WTC11 (cell line): Measurements from ENCODE around the gene CAPSL. TPM values are rescaled to one million over a fixed set of nuclear protein-coding genes. Genes with fewer than 3 reads are reported as not detected.

Experiments
- ATAC-seq: fragments of 200-7000 bp; cut with Tn5 transposase; 2 replicates; pipeline ENCODE4 v1.10.0; 2021; ENCODE audit warnings: mild to moderate bottlenecking, moderate library complexity
- CTCF ChIA-PET: fragments of 300-600 bp; sonication (Branson Sonifier 250); formaldehyde crosslinking; loops from one replicate; lab custom pipeline; 2021; ENCODE audit warnings: antibody characterized with exemption; lab: Charles Lee
- POLR2A ChIA-PET: fragments of 350-600 bp; sonication (Branson Sonifier 250); formaldehyde crosslinking; loops from one replicate; lab custom pipeline; 2021; ENCODE audit warnings: antibody characterized with exemption; lab: Charles Lee
- DNase-seq: peaks from one replicate; pipeline ENCODE4 v3.0.0; 2021; ENCODE audit warnings: low spot score
- H3K27ac Mint-ChIP-seq: 2 replicates; pipeline ENCODE4 v1.8.0; 2021; ENCODE audit warnings: mixed read lengths
- H3K27me3 Mint-ChIP-seq: 2 replicates; pipeline ENCODE4 v1.8.0; 2021; ENCODE audit warnings: low read depth, mild to moderate bottlenecking, moderate library complexity, mixed read lengths
- H3K36me3 Mint-ChIP-seq: 2 replicates; pipeline ENCODE4 v1.8.0; 2021; ENCODE audit warnings: mixed read lengths
- H3K4me1 Mint-ChIP-seq: 2 replicates; pipeline ENCODE4 v1.8.0; 2022; ENCODE audit warnings: mixed read lengths
- H3K4me3 Mint-ChIP-seq: 2 replicates; pipeline ENCODE4 v1.8.0; 2021; ENCODE audit warnings: mild to moderate bottlenecking, moderate library complexity, mixed read lengths
- H3K9me3 Mint-ChIP-seq: 2 replicates; pipeline ENCODE4 v1.8.0; 2021; ENCODE audit warnings: mixed read lengths
- EMX1 ChIP-seq: fragments of 250-450 bp; sonication (Bioruptor Pico); IDR thresholded peaks from 2 replicates; pipeline ENCODE4 v1.8.0; 2021; ENCODE audit warnings: mild to moderate bottlenecking
- ESRRA ChIP-seq: sonication (generic); formaldehyde crosslinking; IDR thresholded peaks from 2 replicates; pipeline ENCODE4 v1.8.1; 2022; ENCODE audit warnings: mild to moderate bottlenecking, missing genetic modification reagents, borderline replicate concordance
- HMGXB4 ChIP-seq: sonication (generic); formaldehyde crosslinking; IDR thresholded peaks from 2 replicates; pipeline ENCODE4 v1.8.1; 2023; ENCODE audit warnings: mild to moderate bottlenecking, moderate library complexity, missing genetic modification reagents
- IRF1 ChIP-seq: sonication (generic); formaldehyde crosslinking; IDR thresholded peaks from 2 replicates; pipeline ENCODE4 v1.8.0; 2023; ENCODE audit warnings: missing genetic modification reagents
- MAX ChIP-seq: sonication (generic); formaldehyde crosslinking; IDR thresholded peaks from 2 replicates; pipeline ENCODE4 v1.8.0; 2022; ENCODE audit warnings: mild to moderate bottlenecking, missing genetic modification reagents
- MLX ChIP-seq: sonication (generic); formaldehyde crosslinking; IDR thresholded peaks from 2 replicates; pipeline ENCODE4 v1.8.1; 2023; ENCODE audit warnings: mild to moderate bottlenecking, missing genetic modification reagents, moderate library complexity
- NFATC4 ChIP-seq: fragments of 250-450 bp; sonication (Bioruptor Pico); IDR thresholded peaks from 2 replicates; pipeline ENCODE4 v1.9.0; 2021; ENCODE audit warnings: mild to moderate bottlenecking
- NR1H2 ChIP-seq: sonication (generic); formaldehyde crosslinking; IDR thresholded peaks from 2 replicates; pipeline ENCODE4 v1.9.0; 2021; ENCODE audit warnings: mild to moderate bottlenecking, moderate library complexity, missing genetic modification reagents
- PRDM15 ChIP-seq: sonication (generic); formaldehyde crosslinking; IDR thresholded peaks from 2 replicates; pipeline ENCODE4 v1.8.0; 2022; ENCODE audit warnings: missing genetic modification reagents
- PRRX2 ChIP-seq: fragments of 250-450 bp; sonication (Bioruptor Pico); IDR thresholded peaks from 2 replicates; pipeline ENCODE4 v1.8.0; 2021; ENCODE audit warnings: mild to moderate bottlenecking
- SMAD4 ChIP-seq: sonication (generic); formaldehyde crosslinking; IDR thresholded peaks from 2 replicates; pipeline ENCODE4 v1.8.0; 2022; ENCODE audit warnings: mild to moderate bottlenecking, missing genetic modification reagents
- TEAD4 ChIP-seq: sonication (generic); formaldehyde crosslinking; IDR thresholded peaks from 2 replicates; pipeline ENCODE4 v1.8.0; 2022; ENCODE audit warnings: mild to moderate bottlenecking, missing genetic modification reagents
- TP53 ChIP-seq: sonication (generic); formaldehyde crosslinking; IDR thresholded peaks from 2 replicates; pipeline ENCODE4 v1.8.1; 2023; ENCODE audit warnings: mild to moderate bottlenecking, missing genetic modification reagents
- USF2 ChIP-seq: sonication (generic); formaldehyde crosslinking; IDR thresholded peaks from 2 replicates; pipeline ENCODE4 v1.8.1; 2023; ENCODE audit warnings: mild to moderate bottlenecking, missing genetic modification reagents, moderate library complexity
- ZNF263 ChIP-seq: sonication (generic); formaldehyde crosslinking; IDR thresholded peaks from 2 replicates; pipeline ENCODE4 v1.8.1; 2022; ENCODE audit warnings: low read depth, mild to moderate bottlenecking, moderate library complexity, missing genetic modification reagents
- ZNF396 ChIP-seq: fragments of 250-450 bp; sonication (Bioruptor Pico); IDR thresholded peaks from 2 replicates; pipeline ENCODE4 v1.8.0; 2021; ENCODE audit warnings: mild to moderate bottlenecking, moderate library complexity, borderline replicate concordance
- ZNF532 ChIP-seq: fragments of 250-450 bp; sonication (Bioruptor Pico); IDR thresholded peaks from 2 replicates; pipeline ENCODE4 v1.9.0; 2021; ENCODE audit warnings: mild to moderate bottlenecking, borderline replicate concordance
- ZSCAN18 ChIP-seq: fragments of 250-450 bp; sonication (Bioruptor Pico); IDR thresholded peaks from 2 replicates; pipeline ENCODE4 v2.1.2; 2022; ENCODE audit warnings: mild to moderate bottlenecking, moderate library complexity
- total RNA-seq: library from RNA; stranded (reverse); gene quantifications from 3 replicates; pipeline ENCODE4 v1.2.3, GENCODE V29; 2021

The CAPSL gene
- total RNA-seq, 1 experiment from 2014 or later, result not detected

- TF ChIP-seq HMGXB4 (CRISPR knock-in tag), result no peak
Measured at GRCh38 chr5:35860686-35861085, 77.7 kb downstream of the CAPSL start (continued).

- Mint-ChIP-seq H3K27me3 (no peaks in the 10 kb centered on the region; the same call in 1 of the 2 replicates), H3K4me1 (peaks cover 37% of the 10 kb centered on the region), H3K36me3 (no peaks in the 10 kb centered on the region), H3K9me3 (peaks cover 16% of the 10 kb centered on the region; the same call in 1 of the 2 replicates), H3K27ac (no peak overlapping the region), H3K4me3 (no peak overlapping the region)
- ATAC-seq (peak; percentile 73), DNase-seq (no peak)
- no peak for TF ChIP-seq ZNF263 (CRISPR knock-in tag)
- TF ChIP-seq ZSCAN18 (CRISPR knock-in tag), result no peak
- CTCF ChIA-PET, result interaction anchor here (1.2 kb wide), 1 partner anchor 67 kb away, joined by 3 read pairs; no protein-coding TSS in a partner anchor
- POLR2A ChIA-PET, result no interaction called here
Measured at GRCh38 chr5:35859101-35859661, 79.2 kb downstream of the CAPSL start.

GRCh38 chr5:35857606-35858205 lies 80.7 kb downstream of the CAPSL start:
- CTCF ChIA-PET, result no interaction called here

More at GRCh38 chr5:35857606-35858205, 80.7 kb downstream of the CAPSL start:
- TF ChIP-seq SMAD4 (no peak), NR1H2 (CRISPR knock-in tag) (no peak), EMX1 (CRISPR knock-in tag) (no peak), TEAD4 (CRISPR knock-in tag) (no peak), PRDM15 (CRISPR knock-in tag) (no peak), TP53 (no peak), ZNF532 (CRISPR knock-in tag) (no peak), ESRRA (CRISPR knock-in tag) (no peak), MLX (CRISPR knock-in tag) (no peak), NFATC4 (CRISPR knock-in tag) (no peak), USF2 (CRISPR knock-in tag) (no peak), ZNF396 (CRISPR knock-in tag) (no peak), MAX (CRISPR knock-in tag) (no peak), IRF1 (CRISPR knock-in tag) (no peak), PRRX2 (no peak)
- TF ChIP-seq, all 79 proteins: peak for 0
- Mint-ChIP-seq H3K27ac (no peak overlapping the region), H3K27me3 (no peaks in the 10 kb centered on the region), H3K4me1 (peaks cover 37% of the 10 kb centered on the region), H3K4me3 (no peak overlapping the region), H3K9me3 (peaks cover 12% of the 10 kb centered on the region; the same call in 1 of the 2 replicates), H3K36me3 (no peaks in the 10 kb centered on the region)
- DNase-seq (no peak), ATAC-seq (no peak)
- POLR2A ChIA-PET, result no interaction called here
